K562 (cell line): ENCODE measurements around the gene CACNA2D2. TPM values are rescaled to one million over a fixed set of nuclear protein-coding genes. Genes with fewer than 3 reads are reported as not detected.

Experiments used
- BRF2 ChIP-seq: IDR thresholded peaks from 3 replicates; pipeline ENCODE4 v1.6.1; 2011; ENCODE audit warnings: borderline replicate concordance, mild to moderate bottlenecking; ENCODE audit not compliant: insufficient read length, insufficient read depth
- DPF2 ChIP-seq: fragments of 450-650 bp; IDR thresholded peaks from 2 replicates; pipeline ENCODE4 v1.6.1; 2016
- IRF1 ChIP-seq: sonication (generic); formaldehyde crosslinking; IDR thresholded peaks from 2 replicates; pipeline ENCODE4 v1.8.0; 2022; ENCODE audit warnings: missing genetic modification reagents, mild to moderate bottlenecking, borderline replicate concordance
- NCOA2 ChIP-seq, 2 experiments: fragments of 450-650 bp; IDR thresholded peaks; 2 replicates each; pipeline ENCODE4 v1.6.1; 2018; ENCODE audit warnings: mild to moderate bottlenecking in 2 of 2, moderate library complexity in 1 of 2; ENCODE audit not compliant: partially characterized antibody in 2 of 2
- NCOR1 ChIP-seq: fragments of 450-650 bp; IDR thresholded peaks from 2 replicates; pipeline ENCODE4 v1.6.1; 2016; ENCODE audit warnings: mild to moderate bottlenecking, moderate library complexity
- PHF8 ChIP-seq: fragments of 200-600 bp; sonication (generic); IDR thresholded peaks from 2 replicates; pipeline ENCODE4 v1.6.1; 2012; ENCODE audit warnings: mixed run types, mild to moderate bottlenecking, inconsistent platforms, low read length, moderate library complexity, borderline replicate concordance
- PKNOX1 ChIP-seq: fragments of 450-650 bp; IDR thresholded peaks from 2 replicates; pipeline ENCODE4 v1.6.1; 2016
- POLR2H ChIP-seq: IDR thresholded peaks from 2 replicates; pipeline ENCODE4 v1.6.1; 2016; ENCODE audit warnings: missing genetic modification characterization, low read depth, mild to moderate bottlenecking, control low read depth, missing compliant biosample characterization, moderate library complexity
- RB1 ChIP-seq: fragments of 450-650 bp; IDR thresholded peaks from 2 replicates; pipeline ENCODE4 v1.6.1; 2017; ENCODE audit warnings: low read depth, mild to moderate bottlenecking
- RERE ChIP-seq: sonication (generic); formaldehyde crosslinking; IDR thresholded peaks from 2 replicates; pipeline ENCODE4 v1.8.0; 2023; ENCODE audit warnings: missing genetic modification reagents, mild to moderate bottlenecking, borderline replicate concordance
- SOX6 ChIP-seq: fragments of 450-650 bp; IDR thresholded peaks from 2 replicates; pipeline ENCODE4 v1.6.1; 2014; ENCODE audit warnings: mild to moderate bottlenecking
- SREBF2 ChIP-seq: sonication (generic); formaldehyde crosslinking; IDR thresholded peaks from 2 replicates; pipeline ENCODE4 v1.4.0; 2020; ENCODE audit warnings: mild to moderate bottlenecking, missing genetic modification reagents
- TEAD1 ChIP-seq, 2 experiments: fragments of 450-650 bp in 1 of 2; sonication (generic) in 1 of 2; formaldehyde crosslinking; IDR thresholded peaks; 2 replicates each; pipeline versions ENCODE4 v1.4.0 to v1.8.0; 2020 to 2022; ENCODE audit warnings: mild to moderate bottlenecking in 2 of 2, missing genetic modification reagents in 1 of 2
- ZNF165 ChIP-seq: fragments of 250-450 bp; sonication (Bioruptor Pico); IDR thresholded peaks from 2 replicates; pipeline ENCODE4 v1.4.0; 2020; ENCODE audit warnings: borderline replicate concordance
- ZNF239 ChIP-seq: fragments of 250-450 bp; sonication (Bioruptor Pico); IDR thresholded peaks from 2 replicates; pipeline ENCODE4 v1.4.0; 2020; ENCODE audit warnings: mild to moderate bottlenecking
- ZNF511 ChIP-seq: sonication (generic); formaldehyde crosslinking; IDR thresholded peaks from 2 replicates; pipeline ENCODE4 v1.8.0; 2022; ENCODE audit warnings: mild to moderate bottlenecking, missing genetic modification reagents
- polyA plus RNA-seq, 8 experiments: library from polyadenylated mRNA; depleted of rRNA in 4 of 8; stranded (reverse) in 5 of 8; unstranded in 3 of 8; fragments of >200 nt; fragmentation: Nextera tagmentation in 2 of 8; fragmentation: Illumina TruSeq in 1 of 8; extraction: Ambion mirVana in 2 of 8; extraction: Trizol in 1 of 8; gene quantifications; 2 replicates each; pipeline versions ENCODE4 v1.2.1 to v1.2.3, GENCODE V29; 2011 to 2014; ENCODE audit warnings: inconsistent platforms in 1 of 8, missing spikeins in 1 of 8
- total RNA-seq, 7 experiments: library from RNA; depleted of rRNA in 6 of 7; stranded (reverse); fragments of >200 nt in 6 of 7; fragmentation: Illumina TruSeq in 2 of 7; extraction: Trizol in 2 of 7; gene quantifications; 2 replicates each; pipeline versions ENCODE4 v1.2.1 to v1.2.3, GENCODE V29; 2011 to 2021; ENCODE audit warnings: low replicate concordance in 1 of 7

The CACNA2D2 gene
- total and polyA plus RNA-seq, 9 of the 15 experiments (the other 6 are each of a cell fraction or from before 2014, with no cell fraction given) = 0.11 to 0.58 (median 0.36) TPM; not detected in 2

GRCh38 chr3:50337175-50337861 lies 166.1 kb downstream of the CACNA2D2 start (continued):
- TF ChIP-seq ZNF511 (CRISPR knock-in tag) (no peak), BRF2 (no peak), ZNF239 (no peak), SOX6 (no peak; the same call in 1 of the 2 replicates), TEAD1 (CRISPR knock-in tag; IDR thresholded peaks at IDR 0.05) (no peak; a peak in 1 of 4 replicates), PHF8 (peak; percentile 64; the same call in 1 of the 2 replicates), PKNOX1 (peak; percentile 32; the same call in 1 of the 2 replicates), RERE (CRISPR knock-in tag) (no peak), ZNF165 (CRISPR knock-in tag) (no peak), NCOR1 (no peak), DPF2 (no peak), NCOA2 (IDR thresholded peaks at IDR 0.05; ENCODE audit: partially characterized antibody in 2 of 2) (no peak), IRF1 (CRISPR knock-in tag) (no peak), POLR2H (tag) (no peak), RB1 (peak; percentile 15; the same call in 1 of the 2 replicates), SREBF2 (CRISPR knock-in tag) (no peak)
